ENCODE data around the gene HIGD1B. TPM values are rescaled to one million over a fixed set of nuclear protein-coding genes. Genes with fewer than 3 reads are reported as not detected.

Gene HIGD1B
- total and polyA plus RNA-seq, 9 of the 15 experiments (the other 6 are each of a cell fraction or from before 2014, with no cell fraction given): not detected

- Histone ChIP-seq H3K27me3 (ENCODE audit: control insufficient read depth in 2 of 2, insufficient read depth in 2 of 2, low read length in 2 of 2) (no peaks in the 10 kb centered on the region), H3K9me3 (replicated peaks; ENCODE audit: control insufficient read depth, insufficient read depth, low read depth, low read length) (no peaks in the 10 kb centered on the region), H3K36me3 (ENCODE audit: control insufficient read depth, insufficient read depth, low read length) (peaks cover 95% of the 10 kb centered on the region), H2AFZ (ENCODE audit: low read depth, low read length) (no peak overlapping the region), H3K79me2 (ENCODE audit: control insufficient read depth, insufficient read depth, low read length) (no peaks in the 10 kb centered on the region), H3K9me1 (ENCODE audit: control insufficient read depth, insufficient read depth, low read length) (no peaks in the 10 kb centered on the region), H3K27ac (ENCODE audit: extremely low read depth, low read depth, low read length) (no peak overlapping the region), H3K4me2 (ENCODE audit: insufficient read depth, low read length) (no peak overlapping the region), H4K20me1 (replicated peaks; ENCODE audit: control insufficient read depth, insufficient read depth, low read length) (peaks cover 8% of the 10 kb centered on the region; the same call in 1 of the 2 replicates), H3K4me1 (replicated peaks in 1 of 2; ENCODE audit: control insufficient read depth in 2 of 2, insufficient read depth in 2 of 2, low read length in 2 of 2) (no peaks in the 10 kb centered on the region), H3K4me3 (no peak overlapping the region), H3K9ac (ENCODE audit: insufficient read depth in 1 of 2, low read depth in 2 of 2, low read length in 2 of 2) (no peak overlapping the region)
- CTCF ChIA-PET (ENCODE audit: low intra/inter-chr PET ratio): interaction anchor here (3.2 to 5.4 kb wide), 2 partner anchors 84 to 89 kb away, joined by 24 to 38 read pairs; no protein-coding TSS in a partner anchor
- in situ Hi-C loops (cut with MboI): no loop called here
- FAIRE-seq (no peak), ATAC-seq (no peak), DNase-seq (ENCODE audit: extremely low read depth in 1 of 4, low spot score in 3 of 4) (no peak)
- BruUV-seq (replicated peaks): no TSS peak
- 78% methylated on average over 12 of the region's 12 CpGs for WGBS (ENCODE audit: insufficient coverage, low coverage, missing lambda C conversion rate)
- intact Hi-C loops (cut with micrococcal nuclease): no loop called here
- POLR2A ChIA-PET: interaction anchor here (0.6 to 1.4 kb wide), 4 partner anchors 12 to 43 kb away, joined by 3 to 4 read pairs (median 4); no protein-coding TSS in a partner anchor
- TF ChIP-seq ZNF274 (IDR thresholded peaks at IDR 0.05; ENCODE audit: borderline replicate concordance, low read depth, low read length) (no peak), TRIM24 (IDR thresholded peaks at IDR 0.05) (no peak), KAT7 (CRISPR knock-in tag; IDR thresholded peaks at IDR 0.05; ENCODE audit: borderline replicate concordance) (no peak), ZNF639 (CRISPR knock-in tag; conservative IDR thresholded peaks at IDR 0.05 in 1 of 2, IDR thresholded peaks at IDR 0.05 in 1 of 2) (no peak), PHF20 (IDR thresholded peaks at IDR 0.05; ENCODE audit: partially characterized antibody) (no peak), CBX2 (IDR thresholded peaks at IDR 0.05; ENCODE audit: insufficient read depth, low read length, poor library complexity, severe bottlenecking) (no peak), SMARCE1 (IDR thresholded peaks at IDR 0.05) (no peak), ZNF707 (CRISPR knock-in tag; conservative IDR thresholded peaks at IDR 0.05) (no peak), HBP1 (CRISPR knock-in tag; IDR thresholded peaks at IDR 0.05) (no peak), E4F1 (CRISPR knock-in tag; IDR thresholded peaks at IDR 0.05; ENCODE audit: borderline replicate concordance) (no peak), SP1 (CRISPR knock-in tag; IDR thresholded peaks at IDR 0.05) (no peak), ILK (tag; IDR thresholded peaks at IDR 0.05; ENCODE audit: borderline replicate concordance, low read depth) (no peak), MTF1 (CRISPR knock-in tag; IDR thresholded peaks at IDR 0.05; ENCODE audit: borderline replicate concordance) (no peak), TRIM28 (IDR thresholded peaks at IDR 0.05) (no peak), PTTG1 (tag; IDR thresholded peaks at IDR 0.05; ENCODE audit: low read depth) (no peak), ZNF165 (CRISPR knock-in tag; IDR thresholded peaks at IDR 0.05; ENCODE audit: borderline replicate concordance) (no peak)
These were observed 15.6 kb downstream of the HIGD1B start for GRCh38 chr17:44863061-44863918.

All from K562 (cell line).